Pancreas (tissue), 10 donors: ENCODE measurements around the gene GNAQ. TPM values are rescaled to one million over a fixed set of nuclear protein-coding genes. Genes with fewer than 3 reads are reported as not detected.

Source experiments
- ATAC-seq, 4 donors: fragments of 200-7000 bp; cut with Tn5 transposase; one replicate each; pipeline versions ENCODE4 v1.8.0 to v1.9.1; 2020; ENCODE audit warnings: mild to moderate bottlenecking in 4 of 4, moderate library complexity in 4 of 4
- DNase-seq, 6 donors: peaks; one replicate each; pipeline ENCODE4 v3.0.0-alpha.2; 2020
- FAIRE-seq: peaks from 2 replicates; lab custom pipeline; 2012; peaks lifted over from hg19 to GRCh38; lab: Jason Lieb, UNC
- H3K27ac ChIP-seq, 4 donors: fragments of 200-600 bp; sonication (generic); 1 replicate in 3 of 4; 2 replicates in 1 of 4; pipeline versions ENCODE4 v1.5.0 to v1.8.0; 2020
- H3K27me3 ChIP-seq, 4 donors: fragments of 200-600 bp; one replicate each; pipeline ENCODE4 v1.8.0; 2021
- H3K36me3 ChIP-seq, 3 donors: fragments of 200-600 bp; sonication (generic) in 1 of 3; one replicate each; pipeline versions ENCODE4 v1.5.0 to v1.8.0; 2020 to 2021
- H3K4me1 ChIP-seq, 3 donors: fragments of 200-600 bp; one replicate each; pipeline ENCODE4 v1.8.0; 2021
- H3K4me3 ChIP-seq, 4 donors: fragments of 200-600 bp; sonication (generic) in 2 of 4; one replicate each; pipeline versions ENCODE4 v1.5.0 to v1.8.0; 2020 to 2021
- H3K9me3 ChIP-seq, 4 donors: fragments of 200-600 bp; one replicate each; pipeline ENCODE4 v1.8.0; 2021
- WGBS, 2 donors: extraction: QIAGEN DNeasy Blood & Tissue Kit; methylation state at CpG; one replicate each; pipeline ENCODE4 v1.1.7; 2013; 5-methylcytosine and 5-hydroxymethylcytosine counted together
- intact Hi-C, 3 donors: fragments of 100-400 bp; cut with DNase I; formaldehyde crosslinking; loops; one replicate each; pipeline versions ENCODE4 v1.11.1 to v1.14.2; 2022
- polyA plus RNA-seq, 2 donors: library from polyadenylated mRNA; stranded (reverse); fragments of 200-250 nt; gene quantifications; one replicate each; pipeline ENCODE4 v1.2.3, GENCODE V29; 2013
- total RNA-seq, 6 donors: library from RNA; stranded (reverse); fragmentation: NEBNext Ultra II Directional in 4 of 6; extraction: Animal tissue kit (Norgen Biotek cat#: 25700) in 4 of 6; gene quantifications; one replicate each; pipeline versions ENCODE4 v1.2.1 to v1.2.4, GENCODE V29; 2021 to 2023
- TF ChIP-seq, protein P1 (sequence below), 4 donors: fragments of 200-600 bp; sonication (generic) in 3 of 4; IDR thresholded peaks; one replicate each; pipeline versions ENCODE4 v1.5.0 to v1.8.0; 2021; ENCODE audit warnings: antibody characterized with exemption in 4 of 4
- donor health status: healthy with polysubstance abuse.
- donor health status: DM: no; HTN: no; CAD: no; lungs with moderate emphysema.
- donor health status: DM: no; HTN: no; CAD: no.
- donor health status: control.
- donor health status: control.
- donor health status: Bipolar disorder and iron deficiency.
- donor health status: DM: yes; HTN: yes; CAD: no.
- donor health status: DM: no; HTN: no; CAD: no.
- donor health status: DM: no; HTN: no; CAD: no.
- donor health status: DM: yes; HTN: yes; CAD: no.

GNAQ gene
- total and polyA plus RNA-seq, 8 donors = 6.7 to 33.8 (median 18.2) TPM

DNA sequence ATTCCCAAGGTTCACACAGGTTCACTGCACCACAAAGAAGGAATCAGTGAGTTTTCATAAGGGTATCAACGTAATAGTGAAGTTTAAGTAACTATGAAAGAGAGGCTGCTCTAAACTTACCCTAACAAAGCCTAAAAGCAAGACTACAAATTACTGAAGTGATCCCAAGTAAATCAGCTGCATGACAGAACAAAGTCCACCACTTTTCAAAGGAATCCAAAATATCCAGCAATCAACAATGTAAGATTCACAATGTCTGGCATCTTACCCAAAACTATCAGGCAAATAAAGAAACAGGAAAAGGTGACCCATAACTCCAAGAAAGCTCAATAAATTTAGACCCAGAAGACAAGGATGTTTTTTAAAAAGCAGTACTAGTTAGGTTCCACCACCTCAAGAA, 70.1 kb downstream of the GNAQ start:
- 89 to 93% methylated on average over 1 of the region's 1 CpG for WGBS, 2 donors
- peaks cover 7 to 10% (median 8%) of the 10 kb centered on the region in 3 donors for H3K4me1 ChIP-seq
- no peak for DNase-seq
- FAIRE-seq = no peak
- TF ChIP-seq, protein P1, sequence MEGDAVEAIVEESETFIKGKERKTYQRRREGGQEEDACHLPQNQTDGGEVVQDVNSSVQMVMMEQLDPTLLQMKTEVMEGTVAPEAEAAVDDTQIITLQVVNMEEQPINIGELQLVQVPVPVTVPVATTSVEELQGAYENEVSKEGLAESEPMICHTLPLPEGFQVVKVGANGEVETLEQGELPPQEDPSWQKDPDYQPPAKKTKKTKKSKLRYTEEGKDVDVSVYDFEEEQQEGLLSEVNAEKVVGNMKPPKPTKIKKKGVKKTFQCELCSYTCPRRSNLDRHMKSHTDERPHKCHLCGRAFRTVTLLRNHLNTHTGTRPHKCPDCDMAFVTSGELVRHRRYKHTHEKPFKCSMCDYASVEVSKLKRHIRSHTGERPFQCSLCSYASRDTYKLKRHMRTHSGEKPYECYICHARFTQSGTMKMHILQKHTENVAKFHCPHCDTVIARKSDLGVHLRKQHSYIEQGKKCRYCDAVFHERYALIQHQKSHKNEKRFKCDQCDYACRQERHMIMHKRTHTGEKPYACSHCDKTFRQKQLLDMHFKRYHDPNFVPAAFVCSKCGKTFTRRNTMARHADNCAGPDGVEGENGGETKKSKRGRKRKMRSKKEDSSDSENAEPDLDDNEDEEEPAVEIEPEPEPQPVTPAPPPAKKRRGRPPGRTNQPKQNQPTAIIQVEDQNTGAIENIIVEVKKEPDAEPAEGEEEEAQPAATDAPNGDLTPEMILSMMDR (IDR thresholded peaks at IDR 0.05) = no peak
- H3K27me3 ChIP-seq = no peaks in the 10 kb centered on the region
- no peaks in the 10 kb centered on the region for H3K9me3 ChIP-seq
- intact Hi-C loops = no loop called here
- no peak overlapping the region for H3K4me3 ChIP-seq
- no peak for ATAC-seq
- no peak overlapping the region for H3K27ac ChIP-seq
- H3K36me3 ChIP-seq = no peaks in the 10 kb centered on the region

DNA sequence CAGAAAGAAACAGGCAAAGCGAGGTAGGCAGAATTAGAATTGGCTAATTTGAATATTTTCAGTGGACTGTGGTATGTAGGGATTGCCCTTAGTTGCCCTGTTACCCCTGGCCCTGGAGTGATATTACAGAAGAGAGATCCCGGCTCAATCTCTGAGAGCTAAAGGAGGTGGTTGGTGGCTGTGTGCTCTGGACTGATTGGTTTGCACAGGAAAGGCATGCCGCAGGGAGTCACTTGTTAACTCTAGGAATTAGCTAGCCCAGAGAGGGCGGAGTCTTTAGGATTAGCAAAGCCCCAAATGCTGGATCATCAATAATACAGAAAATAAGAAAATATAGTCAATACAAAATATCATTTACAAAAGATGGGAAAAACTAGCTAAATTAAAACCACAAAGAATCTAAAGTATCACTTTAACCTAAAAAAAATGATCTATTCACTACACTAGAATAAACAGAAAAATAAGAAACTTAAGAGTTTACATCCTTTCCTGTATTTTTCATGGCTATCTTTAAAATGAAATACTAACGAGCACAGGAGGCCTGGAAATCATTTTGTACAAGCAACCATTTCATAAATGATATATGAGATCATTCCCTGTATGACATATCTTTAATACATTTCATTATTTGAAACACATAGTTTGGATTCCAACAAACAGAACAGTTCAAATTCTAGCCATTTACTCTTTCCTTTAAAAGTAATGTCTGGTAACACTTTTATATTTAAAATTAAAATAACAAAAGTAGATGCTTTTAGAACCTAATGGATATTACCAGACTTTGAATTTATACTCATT, 71.1 kb downstream of the GNAQ start:
- FAIRE-seq (no peak), DNase-seq (no peak), ATAC-seq (no peak)
- TF ChIP-seq, protein P1 (IDR thresholded peaks at IDR 0.05) = no peak
- Histone ChIP-seq H3K4me1 (peaks cover 7 to 10% (median 8%) of the 10 kb centered on the region in 3 donors), H3K9me3 (no peaks in the 10 kb centered on the region), H3K4me3 (no peak overlapping the region), H3K27me3 (no peaks in the 10 kb centered on the region), H3K36me3 (no peaks in the 10 kb centered on the region), H3K27ac (no peak overlapping the region)
- WGBS, 2 donors = 79 to 92% methylated on average over 5 of the region's 5 CpGs
- intact Hi-C loops = no loop called here

DNA sequence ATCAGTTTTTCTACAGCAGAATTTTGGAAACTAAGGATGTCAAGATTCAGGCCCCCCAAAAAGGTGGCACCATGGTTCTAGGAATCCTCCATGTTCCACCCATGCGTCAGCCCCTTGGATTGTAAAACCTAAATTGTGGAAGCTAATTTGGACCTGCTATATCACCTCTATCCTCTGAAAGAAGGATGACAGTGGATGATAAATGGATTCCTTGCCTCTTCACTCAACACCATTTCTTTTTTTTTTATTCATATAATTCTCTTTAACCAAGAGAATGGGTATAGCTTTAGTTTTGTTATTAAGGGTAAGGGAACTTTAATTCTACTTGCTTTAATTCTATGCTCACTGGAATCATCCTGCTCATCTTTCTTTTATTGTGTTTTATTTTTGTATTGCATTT, 71.8 kb downstream of the GNAQ start:
- TF ChIP-seq, protein P1 (IDR thresholded peaks at IDR 0.05) = no peak
- intact Hi-C loops = no loop called here
- DNase-seq (no peak), ATAC-seq (no peak), FAIRE-seq (no peak)
- no peak overlapping the region for H3K4me3 ChIP-seq
- H3K27me3 ChIP-seq = no peaks in the 10 kb centered on the region
- 96% methylated on average over 1 of the region's 1 CpG for WGBS, 2 donors
- H3K27ac ChIP-seq = no peak overlapping the region
- no peaks in the 10 kb centered on the region for H3K36me3 ChIP-seq
- peaks cover 0 to 10% (median 8%) of the 10 kb centered on the region in 3 donors for H3K4me1 ChIP-seq
- no peaks in the 10 kb centered on the region for H3K9me3 ChIP-seq

DNA sequence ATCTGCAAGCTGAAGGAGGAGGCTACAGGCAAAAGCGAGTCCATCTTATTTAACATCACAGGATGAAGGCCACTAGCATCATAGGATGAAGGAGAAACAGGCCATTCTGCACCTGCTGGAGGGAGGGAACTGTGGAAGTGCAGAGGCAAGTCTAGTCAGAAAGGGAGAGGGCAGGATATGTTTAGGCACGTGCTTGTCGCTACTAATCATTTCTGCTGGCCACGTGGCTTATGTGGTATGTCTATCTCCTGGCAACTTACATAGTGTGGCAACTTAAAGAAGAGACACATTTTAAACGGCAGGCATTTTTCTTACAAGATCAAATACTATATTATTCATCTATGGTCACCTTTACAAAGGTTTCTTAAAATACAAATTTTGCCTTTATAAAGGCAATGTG, 74.0 kb downstream of the GNAQ start:
- intact Hi-C loops = no loop called here
- 90 to 91% methylated on average over 5 of the region's 5 CpGs for WGBS, 2 donors
- Histone ChIP-seq H3K4me3 (no peak overlapping the region), H3K4me1 (peaks cover 4 to 22% (median 18%) of the 10 kb centered on the region in 3 donors), H3K9me3 (no peaks in the 10 kb centered on the region), H3K27ac (no peak overlapping the region), H3K36me3 (no peaks in the 10 kb centered on the region), H3K27me3 (no peaks in the 10 kb centered on the region)
- DNase-seq = no peak
- TF ChIP-seq, protein P1 (IDR thresholded peaks at IDR 0.05) = no peak
- no peak for FAIRE-seq
- ATAC-seq = no peak

DNA sequence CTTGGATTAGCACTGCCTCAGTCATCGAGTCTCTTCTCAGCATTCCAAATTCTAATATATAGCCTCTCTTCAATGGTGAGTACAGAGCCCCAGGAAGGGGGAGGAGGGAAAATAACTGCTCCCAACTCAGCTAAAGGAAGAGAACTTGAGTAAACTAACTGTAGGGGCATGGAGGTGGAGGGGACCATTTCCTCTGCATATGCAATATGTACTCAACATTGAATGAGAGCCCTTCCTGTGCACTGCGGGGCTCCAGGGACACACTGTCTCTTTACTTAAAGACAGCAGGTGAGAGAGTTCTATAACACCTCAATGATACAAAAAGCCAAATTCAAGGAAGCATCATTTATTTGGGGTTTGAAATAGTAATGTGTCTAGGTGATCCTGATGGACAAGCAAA, 75.1 kb downstream of the GNAQ start:
- Histone ChIP-seq H3K4me1 (peaks cover 7 to 26% (median 24%) of the 10 kb centered on the region in 3 donors), H3K27ac (no peak overlapping the region), H3K4me3 (no peak overlapping the region), H3K36me3 (no peaks in the 10 kb centered on the region), H3K9me3 (no peaks in the 10 kb centered on the region), H3K27me3 (no peaks in the 10 kb centered on the region)
- ATAC-seq = no peak
- TF ChIP-seq, protein P1 (IDR thresholded peaks at IDR 0.05) = no peak
- WGBS, 2 donors = 71 to 89% methylated on average over 2 of the region's 2 CpGs
- FAIRE-seq = no peak
- intact Hi-C loops = no loop called here
- DNase-seq = no peak
